Endothelial cell of umbilical vein (primary cell): ENCODE measurements around the gene PSMA6.

Experiments used
- CTCF ChIP-seq, 2 donors: IDR thresholded peaks; 1 replicate in 1 of 2; 2 replicates in 1 of 2; pipeline ENCODE4 v1.5.1; 2011; ENCODE audit warnings: low read length in 2 of 2, mild to moderate bottlenecking in 2 of 2, moderate library complexity in 2 of 2, control low read depth in 1 of 2, inconsistent platforms in 1 of 2, low read depth in 1 of 2; ENCODE audit not compliant: insufficient read depth in 1 of 2; ENCODE audit errors: extremely low read depth in 1 of 2
- EZH2 ChIP-seq: IDR thresholded peaks from 2 replicates; pipeline ENCODE4 v1.6.1; 2012; ENCODE audit warnings: borderline replicate concordance, low read depth, mild to moderate bottlenecking, moderate library complexity, low read length, inconsistent platforms; ENCODE audit not compliant: severe bottlenecking
- FOS ChIP-seq: IDR thresholded peaks from 2 replicates; pipeline ENCODE4 v1.6.1; 2011; ENCODE audit warnings: mild to moderate bottlenecking, low read length, moderate library complexity, borderline replicate concordance; ENCODE audit not compliant: insufficient read depth
- GATA2 ChIP-seq: IDR thresholded peaks from 2 replicates; pipeline ENCODE4 v1.7.0; 2011; ENCODE audit warnings: low read depth, mild to moderate bottlenecking, moderate library complexity, mixed read lengths, low read length; ENCODE audit not compliant: insufficient read length, insufficient read depth
- JUN ChIP-seq: IDR thresholded peaks from 2 replicates; pipeline ENCODE4 v1.6.1; 2011; ENCODE audit warnings: borderline replicate concordance, low read depth; ENCODE audit not compliant: insufficient read length, insufficient read depth
- POLR2A ChIP-seq: IDR thresholded peaks from 2 replicates; pipeline ENCODE4 v1.6.1; 2012; ENCODE audit warnings: low read depth, mild to moderate bottlenecking, control low read depth, low read length
- POLR2AphosphoS5 ChIP-seq: IDR thresholded peaks from 2 replicates; pipeline ENCODE4 v1.6.1; 2012; ENCODE audit warnings: low read depth, mild to moderate bottlenecking, control low read depth, low read length, moderate library complexity; ENCODE audit not compliant: insufficient read depth
- TF ChIP-seq, protein P1 (sequence below): IDR thresholded peaks from 2 replicates; pipeline ENCODE4 v1.6.1; 2011; ENCODE audit not compliant: insufficient read depth, insufficient read length

DNA sequence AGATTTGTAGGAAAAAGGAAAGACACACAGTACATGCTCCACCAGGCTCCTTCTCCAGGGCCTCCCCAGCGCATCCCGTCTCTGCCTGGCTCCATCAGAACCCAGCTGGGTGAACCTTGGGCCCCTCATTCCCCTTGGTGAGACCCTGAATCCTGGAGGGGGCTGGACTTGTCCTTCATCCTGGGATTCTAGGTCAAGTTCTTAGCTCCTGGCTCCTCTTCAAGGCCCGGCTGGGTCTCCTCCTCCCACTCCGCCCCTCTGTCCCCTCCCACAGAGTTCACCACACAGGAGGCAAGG is 49.2 kb downstream of the PSMA6 start:
- TF ChIP-seq GATA2, result no peak
- no peak for TF ChIP-seq POLR2A
- no peak for TF ChIP-seq EZH2
- TF ChIP-seq JUN, result no peak
- TF ChIP-seq CTCF (IDR thresholded peaks at IDR 0.05; ENCODE audit: extremely low read depth in 1 of 2, insufficient read depth in 1 of 2, low read depth in 1 of 2, low read length in 2 of 2), result no peak
- TF ChIP-seq, protein P1, sequence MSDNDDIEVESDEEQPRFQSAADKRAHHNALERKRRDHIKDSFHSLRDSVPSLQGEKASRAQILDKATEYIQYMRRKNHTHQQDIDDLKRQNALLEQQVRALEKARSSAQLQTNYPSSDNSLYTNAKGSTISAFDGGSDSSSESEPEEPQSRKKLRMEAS, result no peak
- TF ChIP-seq POLR2AphosphoS5, result no peak
- no peak for TF ChIP-seq FOS
